Measurements from ENCODE around the gene CAMTA1. TPM values are rescaled to one million over a fixed set of nuclear protein-coding genes. Genes with fewer than 3 reads are reported as not detected.

Gene CAMTA1
- total RNA-seq, 1 experiment from 2014 or later, result 50.3 TPM

DNA sequence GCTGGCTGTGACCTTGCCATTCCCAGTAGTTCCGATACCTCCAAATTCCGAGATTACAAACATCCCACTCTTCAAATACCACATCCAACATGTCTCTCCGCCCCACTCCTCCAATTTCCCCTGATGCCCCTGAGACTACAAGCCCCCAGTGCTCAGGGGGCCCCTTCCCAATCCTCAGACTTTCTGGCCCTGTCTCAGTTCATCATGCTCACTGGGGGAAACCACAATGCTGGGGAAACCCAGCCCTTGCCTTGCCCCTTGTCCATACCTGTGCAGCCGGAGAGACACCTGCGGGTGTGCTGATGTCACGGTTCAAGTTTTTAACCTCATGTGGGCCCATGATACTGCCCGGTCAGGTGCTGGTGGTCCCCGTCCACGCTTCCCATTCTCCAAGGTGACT, 226.6 kb downstream of the CAMTA1 start:
- BruUV-seq (replicated peaks), result no TSS peak
- no peak for DNase-seq
- no peaks in the 10 kb centered on the region for H3K9me3 Mint-ChIP-seq (ENCODE audit: low read depth, unreplicated experiment)
- intact Hi-C loops (cut with micrococcal nuclease; ENCODE audit: unreplicated experiment), result no loop called here
- H3K4me1 Mint-ChIP-seq (ENCODE audit: low read depth, unreplicated experiment), result no peaks in the 10 kb centered on the region
- TF ChIP-seq, protein P1, sequence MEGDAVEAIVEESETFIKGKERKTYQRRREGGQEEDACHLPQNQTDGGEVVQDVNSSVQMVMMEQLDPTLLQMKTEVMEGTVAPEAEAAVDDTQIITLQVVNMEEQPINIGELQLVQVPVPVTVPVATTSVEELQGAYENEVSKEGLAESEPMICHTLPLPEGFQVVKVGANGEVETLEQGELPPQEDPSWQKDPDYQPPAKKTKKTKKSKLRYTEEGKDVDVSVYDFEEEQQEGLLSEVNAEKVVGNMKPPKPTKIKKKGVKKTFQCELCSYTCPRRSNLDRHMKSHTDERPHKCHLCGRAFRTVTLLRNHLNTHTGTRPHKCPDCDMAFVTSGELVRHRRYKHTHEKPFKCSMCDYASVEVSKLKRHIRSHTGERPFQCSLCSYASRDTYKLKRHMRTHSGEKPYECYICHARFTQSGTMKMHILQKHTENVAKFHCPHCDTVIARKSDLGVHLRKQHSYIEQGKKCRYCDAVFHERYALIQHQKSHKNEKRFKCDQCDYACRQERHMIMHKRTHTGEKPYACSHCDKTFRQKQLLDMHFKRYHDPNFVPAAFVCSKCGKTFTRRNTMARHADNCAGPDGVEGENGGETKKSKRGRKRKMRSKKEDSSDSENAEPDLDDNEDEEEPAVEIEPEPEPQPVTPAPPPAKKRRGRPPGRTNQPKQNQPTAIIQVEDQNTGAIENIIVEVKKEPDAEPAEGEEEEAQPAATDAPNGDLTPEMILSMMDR (IDR thresholded peaks at IDR 0.05; ENCODE audit: unreplicated experiment), result no peak
- H3K36me3 Mint-ChIP-seq (ENCODE audit: insufficient read depth, unreplicated experiment), result no peaks in the 10 kb centered on the region
- no peak overlapping the region for H3K27ac Mint-ChIP-seq (ENCODE audit: unreplicated experiment)
- H3K4me3 Mint-ChIP-seq (ENCODE audit: low read depth, unreplicated experiment), result no peak overlapping the region
- CTCF ChIA-PET, result no interaction called here
- peaks cover 60% of the 10 kb centered on the region for H3K27me3 Mint-ChIP-seq (ENCODE audit: unreplicated experiment)

DNA sequence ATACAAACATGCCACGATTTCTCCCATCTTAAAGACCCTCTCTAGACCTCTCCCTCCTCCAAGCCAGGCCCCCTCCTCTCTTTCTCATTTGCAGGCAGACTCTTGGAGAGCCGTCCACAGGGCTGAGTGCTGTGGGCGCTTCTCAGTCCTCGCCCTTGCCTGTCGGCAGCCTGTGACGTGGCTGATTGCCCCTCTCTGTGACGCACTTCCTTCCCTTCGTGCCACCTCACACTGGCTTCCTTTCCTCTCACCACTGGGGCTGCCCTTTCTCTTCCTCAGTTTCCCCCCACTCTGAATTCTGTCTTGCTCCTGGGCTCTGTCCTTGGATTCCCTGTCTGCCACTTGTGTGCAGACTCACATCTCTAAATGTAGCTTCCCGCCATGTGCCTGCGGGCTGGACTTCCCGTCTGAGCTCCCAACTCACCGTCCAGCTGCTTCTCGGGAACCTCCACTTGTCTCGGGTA, 227.2 kb downstream of the CAMTA1 start:
- TF ChIP-seq, protein P1 (IDR thresholded peaks at IDR 0.05; ENCODE audit: unreplicated experiment), result no peak
- no peaks in the 10 kb centered on the region for H3K4me1 Mint-ChIP-seq (ENCODE audit: low read depth, unreplicated experiment)
- CTCF ChIA-PET, result no interaction called here
- intact Hi-C loops (cut with micrococcal nuclease; ENCODE audit: unreplicated experiment), result no loop called here
- peaks cover 54% of the 10 kb centered on the region for H3K27me3 Mint-ChIP-seq (ENCODE audit: unreplicated experiment)
- no peak overlapping the region for H3K27ac Mint-ChIP-seq (ENCODE audit: unreplicated experiment)
- no peak for DNase-seq
- no peak overlapping the region for H3K4me3 Mint-ChIP-seq (ENCODE audit: low read depth, unreplicated experiment)
- no TSS peak for BruUV-seq (replicated peaks)
- H3K36me3 Mint-ChIP-seq (ENCODE audit: insufficient read depth, unreplicated experiment), result no peaks in the 10 kb centered on the region
- no peaks in the 10 kb centered on the region for H3K9me3 Mint-ChIP-seq (ENCODE audit: low read depth, unreplicated experiment)

DNA sequence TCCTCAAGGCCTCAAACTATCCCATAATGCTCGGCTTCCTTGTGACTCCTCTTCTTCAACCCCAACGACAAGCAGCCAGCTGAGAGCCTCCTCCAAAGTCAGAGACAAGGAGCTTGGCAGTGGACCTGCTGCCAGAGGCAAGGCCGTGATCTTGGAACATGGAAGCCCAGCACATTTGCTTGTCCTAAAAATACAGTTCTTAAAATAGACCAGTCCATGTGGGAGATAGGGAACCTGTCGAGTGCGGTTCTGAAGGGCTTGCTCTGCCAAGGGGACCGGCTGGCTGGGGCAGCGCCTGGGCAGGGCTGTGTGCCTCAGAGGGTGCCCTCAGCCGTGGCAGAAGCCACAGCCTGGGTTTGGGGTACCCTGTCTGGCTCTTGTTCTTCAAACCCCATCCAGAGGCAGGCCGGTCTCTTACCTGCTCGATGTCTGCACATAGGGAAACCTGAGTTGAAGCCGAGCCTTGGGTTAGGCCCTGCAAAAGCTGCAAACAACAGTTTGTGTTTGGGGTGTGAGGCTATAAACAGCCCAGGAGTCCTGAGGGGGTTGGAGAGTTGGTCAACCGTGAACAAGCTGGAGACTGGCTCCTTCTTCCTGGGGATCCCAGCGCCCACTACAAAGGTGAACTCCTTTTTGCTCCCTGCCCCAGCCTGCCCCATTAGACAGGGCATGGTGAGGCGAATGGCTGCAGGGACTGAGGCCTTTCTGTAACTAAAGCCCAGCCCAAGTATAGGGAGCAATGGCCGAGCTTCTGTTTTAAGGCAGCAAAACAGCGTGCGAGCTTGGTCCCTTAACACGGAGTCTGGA, 228.8 kb downstream of the CAMTA1 start:
- BruUV-seq (replicated peaks), result no TSS peak
- DNase-seq, result no peak
- no peaks in the 10 kb centered on the region for H3K36me3 Mint-ChIP-seq (ENCODE audit: insufficient read depth, unreplicated experiment)
- H3K27ac Mint-ChIP-seq (ENCODE audit: unreplicated experiment), result no peak overlapping the region
- H3K4me1 Mint-ChIP-seq (ENCODE audit: low read depth, unreplicated experiment), result no peaks in the 10 kb centered on the region
- peaks cover 45% of the 10 kb centered on the region for H3K27me3 Mint-ChIP-seq (ENCODE audit: unreplicated experiment)
- H3K4me3 Mint-ChIP-seq (ENCODE audit: low read depth, unreplicated experiment), result no peak overlapping the region
- TF ChIP-seq, protein P1 (IDR thresholded peaks at IDR 0.05; ENCODE audit: unreplicated experiment), result no peak
- no peaks in the 10 kb centered on the region for H3K9me3 Mint-ChIP-seq (ENCODE audit: low read depth, unreplicated experiment)
- intact Hi-C loops (cut with micrococcal nuclease; ENCODE audit: unreplicated experiment), result no loop called here
- CTCF ChIA-PET, result no interaction called here

DNA sequence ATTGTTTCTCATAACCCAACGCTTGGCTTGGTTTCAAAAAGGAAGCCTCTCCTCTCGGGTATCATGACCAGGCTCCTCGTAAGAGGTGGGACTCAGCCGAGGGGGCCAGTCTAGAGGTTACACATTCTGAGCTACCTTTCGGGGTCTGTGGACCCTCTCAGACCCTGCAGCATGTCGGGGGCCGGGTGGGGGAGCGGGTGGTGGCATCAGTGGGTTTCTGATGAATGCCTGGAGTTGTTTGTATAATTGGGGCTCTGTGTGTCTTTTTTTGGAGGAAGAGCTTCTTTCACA, 229.3 kb downstream of the CAMTA1 start:
- H3K36me3 Mint-ChIP-seq (ENCODE audit: insufficient read depth, unreplicated experiment), result no peaks in the 10 kb centered on the region

More for the DNA sequence above, 229.3 kb downstream of the CAMTA1 start:
- intact Hi-C loops (cut with micrococcal nuclease; ENCODE audit: unreplicated experiment), result no loop called here
- Mint-ChIP-seq H3K4me3 (ENCODE audit: low read depth, unreplicated experiment) (no peak overlapping the region), H3K4me1 (ENCODE audit: low read depth, unreplicated experiment) (no peaks in the 10 kb centered on the region), H3K27ac (ENCODE audit: unreplicated experiment) (no peak overlapping the region), H3K27me3 (ENCODE audit: unreplicated experiment) (peaks cover 50% of the 10 kb centered on the region), H3K9me3 (ENCODE audit: low read depth, unreplicated experiment) (no peaks in the 10 kb centered on the region)
- TF ChIP-seq, protein P1 (IDR thresholded peaks at IDR 0.05; ENCODE audit: unreplicated experiment), result no peak
- no TSS peak for BruUV-seq (replicated peaks)
- DNase-seq, result no peak
- CTCF ChIA-PET, result no interaction called here
